GM23338 (cell line): ENCODE data around the gene CT45A8.
"Not testable (repeated sequence)": the region's sequence is repeated elsewhere in the genome, so short reads cannot be mapped to it uniquely, and the experiment has no call there.

ENCODE experiments used
- CREB1 ChIP-seq: fragments of 250-450 bp; sonication (Bioruptor Pico); IDR thresholded peaks from 2 replicates; pipeline ENCODE4 v1.5.0; 2020; ENCODE audit warnings: low read depth, mild to moderate bottlenecking, moderate library complexity
- CTCF ChIP-seq, 2 experiments: fragments of 200-600 bp in 1 of 2; sonication (generic) in 1 of 2; conservative IDR thresholded peaks; 2 replicates each; pipeline versions ENCODE4 v1.5.1 to v1.6.1; 2016 to 2017; ENCODE audit warnings: antibody characterized with exemption in 2 of 2, low read depth in 2 of 2, mild to moderate bottlenecking in 2 of 2, moderate library complexity in 1 of 2
- EZH2 ChIP-seq: fragments of 200-600 bp; sonication (generic); IDR thresholded peaks from one replicate; pipeline ENCODE4 v1.8.0; 2017; ENCODE audit warnings: antibody characterized with exemption, mild to moderate bottlenecking, low read depth; ENCODE audit not compliant: unreplicated experiment
- POLR2AphosphoS5 ChIP-seq: IDR thresholded peaks from 2 replicates; pipeline ENCODE4 v1.6.1; 2016; ENCODE audit warnings: antibody characterized with exemption, low read depth

GRCh38 chrX:135888230-135888629 lies 33.9 kb upstream of the CT45A8 start:
- not testable (repeated sequence) for TF ChIP-seq EZH2; CTCF (conservative IDR thresholded peaks at IDR 0.05; ENCODE audit: low read depth in 2 of 2); POLR2AphosphoS5; CREB1 (CRISPR knock-in tag)
